ENCODE results near the gene METTL2B. TPM values are rescaled to one million over a fixed set of nuclear protein-coding genes. Genes with fewer than 3 reads are reported as not detected.
"Not testable (repeated sequence)": the region's sequence is repeated elsewhere in the genome, so short reads cannot be mapped to it uniquely, and the experiment has no call there.

METTL2B gene
- total RNA-seq, 6 donors from 2014 or later, result 17.8 to 24.5 (median 21.2) TPM

DNA sequence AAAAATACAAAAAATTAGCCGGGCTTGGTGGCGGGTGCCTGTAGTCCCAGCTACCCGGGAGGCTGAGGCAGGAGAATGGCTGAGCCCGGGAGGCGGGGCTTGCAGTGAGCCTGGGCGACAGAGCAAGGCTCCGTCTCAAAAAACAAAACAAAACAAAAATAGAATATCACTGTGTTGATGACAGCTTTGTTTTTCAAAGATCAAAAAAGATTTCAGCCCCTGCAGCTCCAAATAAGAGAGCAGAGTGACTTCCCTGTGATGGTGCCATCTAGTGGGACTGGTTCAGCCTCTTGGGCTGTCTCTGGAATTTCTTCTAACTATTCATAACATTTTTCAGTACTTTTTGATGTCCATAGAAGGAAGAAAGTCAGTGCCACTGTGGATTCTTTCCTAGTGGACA, 60.9 kb downstream of the METTL2B start:
- 31 to 53% methylated on average over 7 of the region's 7 CpGs for WGBS, 2 donors

DNA sequence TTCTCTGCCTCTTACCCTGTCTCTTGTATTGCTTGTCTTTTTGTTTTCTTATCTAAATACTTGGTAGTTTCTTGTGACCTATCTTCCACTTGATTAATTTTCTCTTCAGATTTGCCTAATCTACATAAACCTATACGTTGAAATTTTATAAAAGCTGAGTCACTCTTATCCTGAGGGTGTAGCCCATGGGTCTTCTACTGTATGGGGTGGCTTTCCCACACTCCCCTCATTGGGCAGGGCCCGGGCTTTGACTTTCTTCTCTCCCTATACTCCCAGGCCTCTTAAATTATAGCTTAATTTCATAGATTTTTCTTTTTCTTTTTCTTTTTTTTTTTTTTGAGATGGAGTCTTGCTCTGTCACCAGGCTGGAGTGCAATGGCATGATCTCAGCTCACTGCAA, 66.0 kb downstream of the METTL2B start:
- not testable (repeated sequence) for H3K4me3 ChIP-seq; H3K27ac ChIP-seq; H3K4me1 ChIP-seq; H3K27me3 ChIP-seq; DNase-seq; H3K9me3 ChIP-seq; ATAC-seq (ENCODE audit: low FRiP score in 2 of 2)
- 76 to 77% methylated on average over 2 of the region's 2 CpGs for WGBS, 2 donors
- peaks cover 0 to 40% (median 14%) of the 10 kb centered on the region in 4 donors for H3K36me3 ChIP-seq

More for the DNA sequence above, 60.9 kb downstream of the METTL2B start:
- Histone ChIP-seq H3K36me3 (peaks cover 0 to 39% (median 7%) of the 10 kb centered on the region in 4 donors), H3K4me1 (peaks cover 9 to 21% (median 18%) of the 10 kb centered on the region in 4 donors)
- DNase-seq, H3K4me3 ChIP-seq, H3K27me3 ChIP-seq, H3K9me3 ChIP-seq, H3K27ac ChIP-seq: not testable (repeated sequence)
- peak; percentile 57 to 64 for ATAC-seq (ENCODE audit: low FRiP score in 2 of 2)
- TF ChIP-seq, protein P1, sequence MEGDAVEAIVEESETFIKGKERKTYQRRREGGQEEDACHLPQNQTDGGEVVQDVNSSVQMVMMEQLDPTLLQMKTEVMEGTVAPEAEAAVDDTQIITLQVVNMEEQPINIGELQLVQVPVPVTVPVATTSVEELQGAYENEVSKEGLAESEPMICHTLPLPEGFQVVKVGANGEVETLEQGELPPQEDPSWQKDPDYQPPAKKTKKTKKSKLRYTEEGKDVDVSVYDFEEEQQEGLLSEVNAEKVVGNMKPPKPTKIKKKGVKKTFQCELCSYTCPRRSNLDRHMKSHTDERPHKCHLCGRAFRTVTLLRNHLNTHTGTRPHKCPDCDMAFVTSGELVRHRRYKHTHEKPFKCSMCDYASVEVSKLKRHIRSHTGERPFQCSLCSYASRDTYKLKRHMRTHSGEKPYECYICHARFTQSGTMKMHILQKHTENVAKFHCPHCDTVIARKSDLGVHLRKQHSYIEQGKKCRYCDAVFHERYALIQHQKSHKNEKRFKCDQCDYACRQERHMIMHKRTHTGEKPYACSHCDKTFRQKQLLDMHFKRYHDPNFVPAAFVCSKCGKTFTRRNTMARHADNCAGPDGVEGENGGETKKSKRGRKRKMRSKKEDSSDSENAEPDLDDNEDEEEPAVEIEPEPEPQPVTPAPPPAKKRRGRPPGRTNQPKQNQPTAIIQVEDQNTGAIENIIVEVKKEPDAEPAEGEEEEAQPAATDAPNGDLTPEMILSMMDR (IDR thresholded peaks at IDR 0.05), result peak in 2 of 6 experiments; percentile 4 to 7

DNA sequence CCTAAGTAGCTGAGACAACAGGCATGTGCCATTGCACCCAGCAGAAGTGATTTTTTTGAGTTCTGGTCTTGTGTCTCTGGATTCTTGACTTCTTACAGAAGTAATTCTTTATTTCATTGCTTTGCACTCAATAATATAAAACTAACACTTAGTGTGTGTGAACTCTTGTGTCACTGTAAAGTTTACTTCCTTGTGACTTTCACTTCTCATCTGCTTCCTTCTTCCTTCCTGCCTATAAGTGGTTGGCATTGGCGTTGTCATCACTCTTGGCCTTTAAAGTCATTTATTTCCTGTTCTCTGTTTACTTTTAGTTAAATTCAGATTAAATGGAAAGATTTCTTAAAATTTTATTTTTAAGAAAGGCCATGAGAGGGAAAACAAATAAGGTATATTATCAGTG, 66.8 kb downstream of the METTL2B start:
- H3K27me3 ChIP-seq; H3K4me1 ChIP-seq; H3K9me3 ChIP-seq; ATAC-seq (ENCODE audit: low FRiP score in 2 of 2); H3K4me3 ChIP-seq; DNase-seq: not testable (repeated sequence)
- Histone ChIP-seq H3K27ac (peak overlapping the region in 1 of 4 donors; percentile 32), H3K36me3 (peaks cover 4 to 47% (median 14%) of the 10 kb centered on the region in 4 donors)
- WGBS, 2 donors, result 25 to 33% methylated on average over 1 of the region's 1 CpG

DNA sequence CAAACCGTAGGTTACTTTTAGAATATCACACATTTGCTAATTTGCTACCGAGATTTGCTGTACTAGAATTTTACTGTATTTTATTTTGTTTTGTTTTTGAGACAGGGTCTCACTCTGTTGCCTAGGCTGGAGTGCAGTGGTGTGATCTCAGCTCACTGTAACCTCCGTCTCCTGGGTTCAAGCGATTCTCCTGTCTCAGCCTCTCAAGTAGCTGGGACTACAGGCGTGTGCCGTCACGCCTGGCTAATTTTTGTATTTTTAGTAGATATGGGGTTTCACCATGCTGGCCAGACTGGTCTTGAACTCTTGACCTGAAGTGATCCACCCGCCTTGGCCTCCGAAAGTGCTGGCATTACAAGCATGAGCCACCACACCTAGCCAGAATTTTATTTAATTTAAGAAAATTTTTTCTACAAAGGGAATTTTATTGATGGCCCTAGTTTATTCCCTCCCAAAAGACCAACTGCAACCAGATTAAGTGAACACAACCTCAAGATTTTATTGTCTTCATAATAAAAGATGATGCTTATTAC, 69.8 kb downstream of the METTL2B start:
- H3K27ac ChIP-seq; ATAC-seq (ENCODE audit: low FRiP score in 2 of 2); H3K9me3 ChIP-seq; H3K27me3 ChIP-seq; H3K4me3 ChIP-seq; DNase-seq; H3K4me1 ChIP-seq: not testable (repeated sequence)
- peaks cover 4 to 55% (median 7%) of the 10 kb centered on the region in 4 donors for H3K36me3 ChIP-seq
- 94 to 95% methylated on average over 9 of the region's 9 CpGs for WGBS, 2 donors

DNA sequence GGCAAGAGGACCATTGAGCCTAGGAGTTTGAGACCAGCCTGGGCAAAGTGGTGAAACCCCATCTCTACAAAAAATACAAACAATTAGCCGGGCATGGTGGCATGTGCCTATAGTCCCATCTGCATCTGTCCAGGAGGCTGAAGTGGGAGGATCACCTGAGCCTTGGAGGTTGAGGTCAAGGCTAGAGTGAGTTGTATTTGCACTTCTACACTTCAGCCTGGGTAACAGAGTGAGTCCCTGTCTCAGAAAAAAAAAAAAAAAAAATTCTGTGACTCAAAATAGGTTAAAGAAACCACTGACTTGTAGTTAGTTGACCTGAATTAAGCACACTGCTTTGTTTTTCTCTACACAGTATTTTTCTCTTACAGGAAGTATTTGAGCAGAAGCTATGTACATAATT, 74.4 kb downstream of the METTL2B start:
- Histone ChIP-seq H3K4me1 (no peaks in the 10 kb centered on the region), H3K27me3 (no peaks in the 10 kb centered on the region), H3K9me3 (no peaks in the 10 kb centered on the region), H3K36me3 (peaks cover 3 to 33% (median 5%) of the 10 kb centered on the region in 4 donors), H3K4me3 (no peak overlapping the region), H3K27ac (no peak overlapping the region)
- 89 to 100% methylated on average over 1 of the region's 1 CpG for WGBS, 2 donors
- DNase-seq (no peak), ATAC-seq (ENCODE audit: low FRiP score in 2 of 2) (no peak)
- no peak for TF ChIP-seq POLR2A (IDR thresholded peaks at IDR 0.05)
- TF ChIP-seq, protein P1 (IDR thresholded peaks at IDR 0.05), result no peak
- no peak for TF ChIP-seq EP300 (IDR thresholded peaks at IDR 0.05)
- TF ChIP-seq POLR2AphosphoS5 (IDR thresholded peaks at IDR 0.05), result no peak

DNA sequence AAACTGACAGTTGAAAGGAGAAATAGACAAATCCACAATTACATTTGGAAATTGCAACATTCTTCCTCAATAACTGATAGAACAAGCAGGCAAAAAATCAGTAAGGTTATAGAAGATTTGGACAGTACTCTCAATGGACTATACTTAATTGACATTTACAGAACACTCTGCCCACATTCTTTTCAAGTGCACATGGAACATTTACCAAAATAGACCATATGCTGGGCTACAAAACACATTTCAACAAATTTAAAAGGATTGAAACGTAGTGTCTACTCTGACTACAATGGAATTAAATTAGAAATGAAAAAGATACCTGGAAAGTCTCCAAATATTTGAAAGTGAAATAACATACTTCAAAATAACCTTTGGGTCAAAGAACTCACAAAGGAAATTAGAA, 77.8 kb downstream of the METTL2B start:
- not testable (repeated sequence) for ATAC-seq (ENCODE audit: low FRiP score in 2 of 2); H3K9me3 ChIP-seq; H3K27ac ChIP-seq; H3K36me3 ChIP-seq; H3K27me3 ChIP-seq; H3K4me1 ChIP-seq; DNase-seq; H3K4me3 ChIP-seq
- 5 to 24% methylated on average over 1 of the region's 1 CpG for WGBS, 2 donors

Small RNAs within 50 kb of the gene (small RNA-seq; reads per million reads assigned to genes)
- gene AC010655.1 (0 reads per million in 4 donors), gene AC010655.2 (0 reads per million in 4 donors), gene RF00017 (0 reads per million in 4 donors), gene RNU7-54P (0 reads per million in 4 donors)

Other genes with a start within 250 kb of the METTL2B start
- not detected for gene LEP, start 235.5 kb upstream of the METTL2B start, total RNA-seq
- gene RBM28, start 132.8 kb upstream of the METTL2B start, total RNA-seq, result 100 to 1,000 TPM in 1 of 6 donors, 10 to 100 TPM in 5; 20.1 to 108 (median 29.4) TPM
- gene PRRT4, start 115.1 kb upstream of the METTL2B start, total RNA-seq, result 10 to 100 TPM in 1 of 6 donors, 1 to 10 TPM in 2, under 1 TPM in 3; 0.30 to 10.5 (median 0.91) TPM
- 100 to 1,000 TPM in 2 of 6 donors, 10 to 100 TPM in 4; 47.2 to 107 (median 81.5) TPM for gene IMPDH1, start 66.8 kb upstream of the METTL2B start, total RNA-seq
- 10 to 100 TPM in 2 of 6 donors, 1 to 10 TPM in 4; 2.6 to 14.9 (median 7.3) TPM for gene HILPDA, start 20.9 kb upstream of the METTL2B start, total RNA-seq
- gene GARIN1A, start 195.5 kb downstream of the METTL2B start, total RNA-seq, result 10 to 100 TPM in 2 of 6 donors, 1 to 10 TPM in 3, under 1 TPM in 1; 0.61 to 24.1 (median 3.1) TPM